Activated naive CD8-positive, alpha-beta T cell treated with anti-CD3 and anti-CD28 coated beads for 36 hours (primary cell): ENCODE measurements around the gene OPRL1. TPM values are rescaled to one million over a fixed set of nuclear protein-coding genes. Genes with fewer than 3 reads are reported as not detected.

Experiments
- DNase-seq: peaks from one replicate; pipeline ENCODE4 v3.0.0; 2021
- H3K27ac Mint-ChIP-seq: one replicate; pipeline ENCODE4 v1.8.0; 2022; ENCODE audit warnings: mild to moderate bottlenecking, moderate library complexity, mixed read lengths
- H3K27me3 Mint-ChIP-seq: one replicate; pipeline ENCODE4 v1.8.0; 2022; ENCODE audit warnings: mild to moderate bottlenecking, mixed read lengths
- H3K36me3 Mint-ChIP-seq: one replicate; pipeline ENCODE4 v1.8.0; 2021; ENCODE audit warnings: mild to moderate bottlenecking, mixed read lengths
- H3K4me1 Mint-ChIP-seq: one replicate; pipeline ENCODE4 v1.8.0; 2021; ENCODE audit warnings: mixed read lengths
- H3K4me3 Mint-ChIP-seq: one replicate; pipeline ENCODE4 v1.8.0; 2022; ENCODE audit warnings: mild to moderate bottlenecking, moderate library complexity, mixed read lengths
- H3K9me3 Mint-ChIP-seq: one replicate; pipeline ENCODE4 v1.8.0; 2022; ENCODE audit warnings: mixed read lengths
- total RNA-seq, 2 experiments: library from RNA; stranded (reverse); gene quantifications; one replicate each; pipeline ENCODE4 v1.2.3, GENCODE V29; 2021

OPRL1 gene
- total RNA-seq, 2 experiments from 2014 or later, result 0.16 to 0.25 TPM

GRCh38 chr20:64104667-64105451 is 25.0 kb downstream of the OPRL1 start:
- H3K27me3 Mint-ChIP-seq, result peaks cover 23% of the 10 kb centered on the region
- H3K4me3 Mint-ChIP-seq, result no peak overlapping the region
- H3K36me3 Mint-ChIP-seq, result no peaks in the 10 kb centered on the region
- no peak for DNase-seq
- no peaks in the 10 kb centered on the region for H3K9me3 Mint-ChIP-seq
- H3K4me1 Mint-ChIP-seq, result peaks cover 15% of the 10 kb centered on the region
- no peak overlapping the region for H3K27ac Mint-ChIP-seq

- no peaks in the 10 kb centered on the region for H3K9me3 Mint-ChIP-seq
- H3K36me3 Mint-ChIP-seq, result no peaks in the 10 kb centered on the region
- no peak for DNase-seq
- H3K4me1 Mint-ChIP-seq, result peaks cover 6% of the 10 kb centered on the region
- peaks cover 22% of the 10 kb centered on the region for H3K27me3 Mint-ChIP-seq
- no peak overlapping the region for H3K27ac Mint-ChIP-seq
- H3K4me3 Mint-ChIP-seq, result no peak overlapping the region
Measured at GRCh38 chr20:64105846-64106434, 26.1 kb downstream of the OPRL1 start.

- H3K27ac Mint-ChIP-seq, result no peak overlapping the region
- no peak for DNase-seq
- no peaks in the 10 kb centered on the region for H3K36me3 Mint-ChIP-seq
- H3K4me1 Mint-ChIP-seq, result peaks cover 3% of the 10 kb centered on the region
- no peak overlapping the region for H3K4me3 Mint-ChIP-seq
- peaks cover 17% of the 10 kb centered on the region for H3K27me3 Mint-ChIP-seq
- H3K9me3 Mint-ChIP-seq, result no peaks in the 10 kb centered on the region
Measured at GRCh38 chr20:64106435-64106961, 26.6 kb downstream of the OPRL1 start.

- DNase-seq, result peak; percentile 38
- H3K4me1 Mint-ChIP-seq, result peaks cover 3% of the 10 kb centered on the region
- no peaks in the 10 kb centered on the region for H3K36me3 Mint-ChIP-seq
- no peak within 1 kb of the TSS for H3K27ac Mint-ChIP-seq
- peaks cover 17% of the 10 kb centered on the region for H3K27me3 Mint-ChIP-seq
- H3K4me3 Mint-ChIP-seq, result no peak within 1 kb of the TSS
- no peaks in the 10 kb centered on the region for H3K9me3 Mint-ChIP-seq
Measured at GRCh38 chr20:64106981-64107735, 27.3 kb downstream of the OPRL1 start, which contains the start of gene NPBWR2. Gene NPBWR2 (minus strand): TSS chr20:64107565. CDS start chr20:64106831, 734 bp downstream.

GRCh38 chr20:64107736-64108457 is 28.0 kb downstream of the OPRL1 start:
- no peak for DNase-seq
- no peaks in the 10 kb centered on the region for H3K36me3 Mint-ChIP-seq
- no peaks in the 10 kb centered on the region for H3K4me1 Mint-ChIP-seq
- H3K9me3 Mint-ChIP-seq, result no peaks in the 10 kb centered on the region
- no peak overlapping the region for H3K4me3 Mint-ChIP-seq
- no peak overlapping the region for H3K27ac Mint-ChIP-seq
- peaks cover 12% of the 10 kb centered on the region for H3K27me3 Mint-ChIP-seq

GRCh38 chr20:64108731-64109681 is 29.1 kb downstream of the OPRL1 start:
- DNase-seq, result no peak
- Mint-ChIP-seq H3K9me3 (no peaks in the 10 kb centered on the region), H3K27me3 (peaks cover 1% of the 10 kb centered on the region), H3K4me3 (no peak overlapping the region), H3K27ac (no peak overlapping the region), H3K36me3 (no peaks in the 10 kb centered on the region), H3K4me1 (no peaks in the 10 kb centered on the region)

GRCh38 chr20:64109831-64110391 is 30.0 kb downstream of the OPRL1 start:
- Mint-ChIP-seq H3K27me3 (no peaks in the 10 kb centered on the region), H3K4me1 (no peaks in the 10 kb centered on the region), H3K4me3 (no peak overlapping the region), H3K9me3 (no peaks in the 10 kb centered on the region), H3K36me3 (no peaks in the 10 kb centered on the region), H3K27ac (no peak overlapping the region)
- DNase-seq, result no peak

GRCh38 chr20:64110411-64111068 is 30.7 kb downstream of the OPRL1 start:
- H3K36me3 Mint-ChIP-seq, result no peaks in the 10 kb centered on the region
- no peak for DNase-seq

GRCh38 chr20:64111841-64112641 is 32.2 kb downstream of the OPRL1 start:
- Mint-ChIP-seq H3K27ac (no peak overlapping the region), H3K4me3 (no peak overlapping the region), H3K4me1 (no peaks in the 10 kb centered on the region), H3K27me3 (no peaks in the 10 kb centered on the region), H3K9me3 (no peaks in the 10 kb centered on the region), H3K36me3 (no peaks in the 10 kb centered on the region)
- no peak for DNase-seq

More at GRCh38 chr20:64110411-64111068, 30.7 kb downstream of the OPRL1 start:
- Mint-ChIP-seq H3K27ac (no peak overlapping the region), H3K27me3 (no peaks in the 10 kb centered on the region), H3K4me3 (no peak overlapping the region), H3K4me1 (no peaks in the 10 kb centered on the region), H3K9me3 (no peaks in the 10 kb centered on the region)

- Mint-ChIP-seq H3K4me3 (no peak overlapping the region), H3K27me3 (no peaks in the 10 kb centered on the region), H3K27ac (no peak overlapping the region), H3K4me1 (no peaks in the 10 kb centered on the region), H3K9me3 (no peaks in the 10 kb centered on the region), H3K36me3 (no peaks in the 10 kb centered on the region)
- DNase-seq, result no peak
Measured at GRCh38 chr20:64112691-64113443, 33.0 kb downstream of the OPRL1 start.

- H3K36me3 Mint-ChIP-seq, result no peaks in the 10 kb centered on the region
- no peak overlapping the region for H3K27ac Mint-ChIP-seq
- H3K4me3 Mint-ChIP-seq, result no peak overlapping the region
Measured at GRCh38 chr20:64113444-64113775, 33.5 kb downstream of the OPRL1 start.

GRCh38 chr20:64113796-64114355 is 34.0 kb downstream of the OPRL1 start:
- H3K27ac Mint-ChIP-seq, result no peak overlapping the region
- no peak overlapping the region for H3K4me3 Mint-ChIP-seq
- H3K9me3 Mint-ChIP-seq, result no peaks in the 10 kb centered on the region
- no peaks in the 10 kb centered on the region for H3K36me3 Mint-ChIP-seq
- H3K4me1 Mint-ChIP-seq, result no peaks in the 10 kb centered on the region
- H3K27me3 Mint-ChIP-seq, result no peaks in the 10 kb centered on the region
- DNase-seq, result no peak

More at GRCh38 chr20:64113444-64113775, 33.5 kb downstream of the OPRL1 start:
- no peaks in the 10 kb centered on the region for H3K4me1 Mint-ChIP-seq
- DNase-seq, result no peak
- H3K9me3 Mint-ChIP-seq, result no peaks in the 10 kb centered on the region
- H3K27me3 Mint-ChIP-seq, result no peaks in the 10 kb centered on the region
